Measurements from ENCODE around the gene STUM. TPM values are rescaled to one million over a fixed set of nuclear protein-coding genes. Genes with fewer than 3 reads are reported as not detected.

Gene STUM
- total RNA-seq, 1 experiment from 2014 or later: 0.11 TPM

- Histone ChIP-seq H3K4ac (ENCODE audit: low read depth, low read length) (no peak overlapping the region), H2AK5ac (ENCODE audit: insufficient read length, low read length) (no peak overlapping the region), H4K5ac (ENCODE audit: insufficient read length, low read depth, low read length) (no peak overlapping the region), H4K8ac (replicated peaks; ENCODE audit: insufficient read length, low read depth, low read length) (no peak overlapping the region), H3K23ac (ENCODE audit: insufficient read length, low read depth, low read length) (no peak overlapping the region), H3K4me2 (ENCODE audit: insufficient read depth, insufficient read length, low read length) (no peak overlapping the region), H3K27me3 (ENCODE audit: insufficient read depth, low read length) (no peaks in the 10 kb centered on the region; the same call in 1 of the 2 replicates), H3K23me2 (ENCODE audit: insufficient read length, low read depth, low read length, poor library complexity, severe bottlenecking) (no peaks in the 10 kb centered on the region), H3K18ac (ENCODE audit: insufficient read length, low read depth, low read length) (no peak overlapping the region), H3K4me1 (ENCODE audit: insufficient read depth, low read length) (no peaks in the 10 kb centered on the region), H3K79me1 (ENCODE audit: insufficient read depth, low read depth, low read length, poor library complexity, severe bottlenecking) (no peaks in the 10 kb centered on the region), H3K14ac (ENCODE audit: insufficient read depth, low read length) (no peak overlapping the region), H2AFZ (ENCODE audit: low read length) (no peak overlapping the region), H4K20me1 (ENCODE audit: control insufficient read depth, insufficient read depth, insufficient read length) (no peaks in the 10 kb centered on the region), H4K91ac (ENCODE audit: insufficient read length, low read depth, low read length) (no peak overlapping the region), H3K27ac (ENCODE audit: insufficient read length, low read depth, low read length) (no peak overlapping the region), H2BK120ac (ENCODE audit: low read depth, low read length, poor library complexity, severe bottlenecking) (no peak overlapping the region), H3K56ac (ENCODE audit: insufficient read length, low read depth, low read length) (no peak overlapping the region), H3K9me3 (ENCODE audit: control insufficient read depth, low read depth, low read length) (no peaks in the 10 kb centered on the region), H2BK5ac (ENCODE audit: insufficient read length, low read length) (no peak overlapping the region), H2BK20ac (ENCODE audit: low read depth, low read length, poor library complexity, severe bottlenecking) (no peak overlapping the region), H2BK15ac (ENCODE audit: low read depth, low read length) (no peak overlapping the region), H3T11ph (ENCODE audit: low read length) (no peak overlapping the region), H3K79me2 (ENCODE audit: insufficient read depth, low read length) (no peaks in the 10 kb centered on the region), H3K9ac (ENCODE audit: extremely low read depth, insufficient read length, low read length) (no peak overlapping the region), H2BK12ac (ENCODE audit: insufficient read length, low read depth, low read length) (no peak overlapping the region)
- Mint-ChIP-seq H3K27ac (no peak overlapping the region), H3K4me3 (no peak overlapping the region), H3K36me3 (ENCODE audit: insufficient read depth in 1 of 3, low read depth in 3 of 3) (no peaks in the 10 kb centered on the region), H3K27me3 (ENCODE audit: low read depth) (peaks cover 9% of the 10 kb centered on the region), H3K4me1 (peaks cover 10% of the 10 kb centered on the region in 2 experiments), H3K9me3 (no peaks in the 10 kb centered on the region)
- WGBS (ENCODE audit: extremely low coverage, insufficient read length, low lambda C conversion rate): no CpG with 5 or more reads among the region's 2 CpGs
- DNase-seq: no peak
- TF ChIP-seq CTCF (conservative IDR thresholded peaks at IDR 0.05): no peak
Observed at GRCh38 chr1:226588484-226588883, 39.9 kb downstream of the STUM start.

Data from H9 (cell line).